ENCODE results near the gene EXO1. TPM values are rescaled to one million over a fixed set of nuclear protein-coding genes. Genes with fewer than 3 reads are reported as not detected.

The EXO1 gene
- total RNA-seq, result 1 to 10 TPM in 1 of 4 donors, under 1 TPM in 2, not detected in 1; 0.68 to 2.4 (median 0.88) TPM

- TF ChIP-seq, protein P1, sequence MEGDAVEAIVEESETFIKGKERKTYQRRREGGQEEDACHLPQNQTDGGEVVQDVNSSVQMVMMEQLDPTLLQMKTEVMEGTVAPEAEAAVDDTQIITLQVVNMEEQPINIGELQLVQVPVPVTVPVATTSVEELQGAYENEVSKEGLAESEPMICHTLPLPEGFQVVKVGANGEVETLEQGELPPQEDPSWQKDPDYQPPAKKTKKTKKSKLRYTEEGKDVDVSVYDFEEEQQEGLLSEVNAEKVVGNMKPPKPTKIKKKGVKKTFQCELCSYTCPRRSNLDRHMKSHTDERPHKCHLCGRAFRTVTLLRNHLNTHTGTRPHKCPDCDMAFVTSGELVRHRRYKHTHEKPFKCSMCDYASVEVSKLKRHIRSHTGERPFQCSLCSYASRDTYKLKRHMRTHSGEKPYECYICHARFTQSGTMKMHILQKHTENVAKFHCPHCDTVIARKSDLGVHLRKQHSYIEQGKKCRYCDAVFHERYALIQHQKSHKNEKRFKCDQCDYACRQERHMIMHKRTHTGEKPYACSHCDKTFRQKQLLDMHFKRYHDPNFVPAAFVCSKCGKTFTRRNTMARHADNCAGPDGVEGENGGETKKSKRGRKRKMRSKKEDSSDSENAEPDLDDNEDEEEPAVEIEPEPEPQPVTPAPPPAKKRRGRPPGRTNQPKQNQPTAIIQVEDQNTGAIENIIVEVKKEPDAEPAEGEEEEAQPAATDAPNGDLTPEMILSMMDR (IDR thresholded peaks at IDR 0.05; ENCODE audit: low read depth), result no peak
These were observed at the start of gene EXO1 for GRCh38 chr1:241847796-241848685. TSS of gene EXO1 (plus strand) at chr1:241848204. CDS start at chr1:241850426, 2,222 bp downstream.

GRCh38 chr1:241799416-241799815 lies 48.6 kb upstream of the EXO1 start:
- TF ChIP-seq, protein P1 (IDR thresholded peaks at IDR 0.05; ENCODE audit: low read depth), result no peak

DNA sequence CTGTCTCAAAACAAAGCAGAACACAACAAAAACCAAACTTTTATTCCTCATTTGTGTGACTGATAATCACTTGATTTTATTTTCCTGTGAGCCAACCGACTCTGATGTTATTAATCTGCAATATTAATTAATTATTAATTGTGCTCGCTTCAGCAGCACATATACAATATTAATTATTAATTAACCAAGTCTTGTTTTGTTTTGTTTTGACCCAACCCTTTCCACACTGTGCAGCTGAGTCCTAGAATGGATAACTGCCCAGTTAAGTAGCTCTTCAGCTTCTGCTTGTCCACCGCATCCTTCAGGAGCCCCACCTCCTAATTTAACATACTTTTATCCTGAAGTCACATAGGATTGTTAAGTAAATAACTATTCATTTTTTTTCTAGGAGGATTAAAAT lies 47.4 kb upstream of the EXO1 start:
- TF ChIP-seq, protein P1 (IDR thresholded peaks at IDR 0.05; ENCODE audit: low read depth), result no peak

GRCh38 chr1:241802863-241803262 lies 45.1 kb upstream of the EXO1 start:
- TF ChIP-seq, protein P1 (IDR thresholded peaks at IDR 0.05; ENCODE audit: low read depth), result no peak

GRCh38 chr1:241808265-241808664 lies 39.7 kb upstream of the EXO1 start:
- TF ChIP-seq, protein P1 (IDR thresholded peaks at IDR 0.05; ENCODE audit: low read depth), result no peak

DNA sequence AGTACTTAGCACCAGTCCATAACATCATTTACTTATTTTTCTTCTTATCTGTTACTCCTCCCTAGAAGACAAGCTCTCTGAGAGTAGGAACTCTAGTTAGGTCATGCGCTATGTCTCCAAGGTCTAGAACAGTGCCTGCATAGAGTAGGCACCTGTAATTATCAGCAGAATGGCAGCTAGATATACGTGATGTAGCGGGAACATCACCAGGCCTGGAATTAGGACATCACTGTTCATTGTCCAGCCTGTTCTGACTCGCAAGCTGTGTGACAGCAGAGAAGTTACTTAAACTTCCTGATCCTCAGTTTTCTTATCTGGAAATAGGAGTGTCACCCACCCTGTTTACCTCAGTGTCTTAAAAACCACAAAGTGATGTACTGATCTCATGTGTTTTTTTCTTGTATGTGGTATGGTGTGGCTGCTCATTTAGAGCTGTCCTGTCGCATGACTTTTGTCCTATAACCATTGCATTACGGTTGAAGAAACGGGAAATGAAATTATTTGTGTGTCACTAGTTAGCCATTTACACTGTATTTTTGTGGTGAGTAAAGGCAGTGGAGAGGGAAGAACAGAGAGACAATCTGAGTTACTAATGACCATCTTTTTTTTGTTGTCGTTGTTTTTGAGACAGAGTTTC lies 37.1 kb upstream of the EXO1 start:
- TF ChIP-seq, protein P1 (IDR thresholded peaks at IDR 0.05; ENCODE audit: low read depth), result no peak

GRCh38 chr1:241813768-241814320 lies 34.2 kb upstream of the EXO1 start:
- TF ChIP-seq, protein P1 (IDR thresholded peaks at IDR 0.05; ENCODE audit: low read depth), result no peak
